SH-SY5Y (cell line): ENCODE measurements around the gene ICA1L.

Experiments used
- GATA2 ChIP-seq: IDR thresholded peaks from 2 replicates; pipeline ENCODE4 v1.6.1; 2011; ENCODE audit warnings: mild to moderate bottlenecking, low read depth, low read length
- GATA3 ChIP-seq: IDR thresholded peaks from 2 replicates; pipeline ENCODE4 v1.6.1; 2011; ENCODE audit warnings: low read depth, mild to moderate bottlenecking, low read length, moderate library complexity

The ICA1L gene

GRCh38 chr2:202736826-202737225 lies 134.7 kb downstream of the ICA1L start:
- TF ChIP-seq GATA3 (no peak), GATA2 (no peak)

GRCh38 chr2:202726070-202726469 lies 145.5 kb downstream of the ICA1L start:
- TF ChIP-seq GATA3 = no peak
- no peak for TF ChIP-seq GATA2

GRCh38 chr2:202723746-202724145 lies 147.8 kb downstream of the ICA1L start:
- TF ChIP-seq GATA3 = no peak
- TF ChIP-seq GATA2 = no peak
